Measurements from ENCODE around the gene MKNK2.
"Not testable (repeated sequence)": the region's sequence is repeated elsewhere in the genome, so short reads cannot be mapped to it uniquely, and the experiment has no call there.

Gene MKNK2

DNA sequence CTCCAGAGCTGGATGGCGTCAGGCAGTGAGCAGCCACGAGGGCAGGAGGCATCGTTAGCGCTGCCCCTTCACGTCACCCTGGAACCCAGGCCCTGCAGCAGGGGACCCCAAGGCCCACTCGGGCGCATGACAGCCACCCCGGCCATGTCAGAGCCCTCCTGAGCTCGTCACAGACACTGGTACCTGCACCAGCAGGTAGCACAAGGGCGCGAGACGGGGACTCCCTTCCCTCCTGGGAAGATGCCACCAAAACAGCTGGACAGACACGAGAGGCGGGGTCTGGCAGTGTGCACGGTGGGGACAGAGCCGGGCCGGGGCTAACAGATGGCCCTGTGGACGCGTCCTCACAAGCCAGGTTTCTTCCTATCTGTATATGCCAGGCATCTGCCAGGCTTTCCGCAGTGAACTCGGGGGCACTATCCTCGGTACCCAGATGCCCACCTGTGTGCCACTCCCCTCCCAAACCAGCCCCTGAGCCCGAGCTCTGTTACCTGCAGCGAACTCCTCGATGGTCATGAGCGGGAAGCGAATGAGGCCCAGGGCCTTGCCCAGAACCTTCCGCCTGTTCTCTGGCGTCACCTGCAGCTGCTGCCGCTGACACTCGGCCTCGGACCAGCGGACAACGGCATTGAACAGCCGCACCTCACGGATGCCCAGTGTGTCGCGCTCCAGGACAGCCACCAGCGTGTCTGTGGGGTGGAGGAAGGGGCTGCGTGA, 61.4 kb downstream of the MKNK2 start:
- TF ChIP-seq, protein P1, sequence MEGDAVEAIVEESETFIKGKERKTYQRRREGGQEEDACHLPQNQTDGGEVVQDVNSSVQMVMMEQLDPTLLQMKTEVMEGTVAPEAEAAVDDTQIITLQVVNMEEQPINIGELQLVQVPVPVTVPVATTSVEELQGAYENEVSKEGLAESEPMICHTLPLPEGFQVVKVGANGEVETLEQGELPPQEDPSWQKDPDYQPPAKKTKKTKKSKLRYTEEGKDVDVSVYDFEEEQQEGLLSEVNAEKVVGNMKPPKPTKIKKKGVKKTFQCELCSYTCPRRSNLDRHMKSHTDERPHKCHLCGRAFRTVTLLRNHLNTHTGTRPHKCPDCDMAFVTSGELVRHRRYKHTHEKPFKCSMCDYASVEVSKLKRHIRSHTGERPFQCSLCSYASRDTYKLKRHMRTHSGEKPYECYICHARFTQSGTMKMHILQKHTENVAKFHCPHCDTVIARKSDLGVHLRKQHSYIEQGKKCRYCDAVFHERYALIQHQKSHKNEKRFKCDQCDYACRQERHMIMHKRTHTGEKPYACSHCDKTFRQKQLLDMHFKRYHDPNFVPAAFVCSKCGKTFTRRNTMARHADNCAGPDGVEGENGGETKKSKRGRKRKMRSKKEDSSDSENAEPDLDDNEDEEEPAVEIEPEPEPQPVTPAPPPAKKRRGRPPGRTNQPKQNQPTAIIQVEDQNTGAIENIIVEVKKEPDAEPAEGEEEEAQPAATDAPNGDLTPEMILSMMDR (IDR thresholded peaks at IDR 0.05; ENCODE audit: low read depth, low read length), result no peak
- no peak for DNase-seq (ENCODE audit: low read depth in 2 of 2)
- H3K4me3 ChIP-seq (replicated peaks in 1 of 2; ENCODE audit: low read depth in 2 of 2, low read length in 2 of 2), result no peak overlapping the region

DNA sequence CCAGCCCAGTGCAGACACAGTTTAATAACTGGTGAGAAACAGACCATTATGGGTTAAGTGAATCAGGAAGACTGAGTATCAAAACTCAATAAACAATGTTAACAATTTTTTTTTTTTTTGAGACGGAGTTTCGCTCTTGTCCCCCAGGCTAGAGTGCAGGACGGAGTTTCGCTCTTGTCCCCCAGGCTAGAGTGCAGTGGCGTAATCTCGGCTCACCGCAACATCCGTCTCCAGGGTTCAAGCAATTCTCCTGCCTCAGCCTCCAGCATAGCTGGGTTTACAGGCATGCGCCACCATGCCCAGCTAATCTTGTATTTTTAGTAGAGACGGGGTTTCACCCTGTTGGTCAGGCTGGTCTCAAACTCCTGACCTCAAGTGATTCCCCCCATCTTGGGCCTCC, 62.6 kb downstream of the MKNK2 start:
- DNase-seq (ENCODE audit: low read depth in 2 of 2); H3K4me3 ChIP-seq (replicated peaks in 1 of 2; ENCODE audit: low read depth in 2 of 2, low read length in 2 of 2): not testable (repeated sequence)
